Suprapubic skin (tissue), 4 donors: ENCODE data around the gene BRIP1. TPM values are rescaled to one million over a fixed set of nuclear protein-coding genes. Genes with fewer than 3 reads are reported as not detected.

Experiments
- DNase-seq, 2 donors: peaks; one replicate each; pipeline ENCODE4 v3.0.0-alpha.2; 2019; ENCODE audit warnings: low spot score in 2 of 2
- H3K27ac ChIP-seq: fragments of 200-600 bp; sonication (generic); one replicate; pipeline ENCODE4 v1.5.1; 2019
- H3K27me3 ChIP-seq: fragments of 200-600 bp; sonication (generic); one replicate; pipeline ENCODE4 v1.5.1; 2019
- H3K36me3 ChIP-seq: fragments of 200-600 bp; sonication (generic); one replicate; pipeline ENCODE4 v1.5.1; 2019
- H3K4me1 ChIP-seq: fragments of 200-600 bp; sonication (generic); one replicate; pipeline ENCODE4 v1.5.1; 2019
- H3K4me3 ChIP-seq: fragments of 200-600 bp; sonication (generic); one replicate; pipeline ENCODE4 v1.5.1; 2019; ENCODE audit warnings: mild to moderate bottlenecking
- H3K9me3 ChIP-seq: fragments of 200-600 bp; sonication (generic); one replicate; pipeline ENCODE4 v1.5.1; 2019
- CTCF ChIP-seq, 2 donors: fragments of 200-600 bp in 1 of 2; fragments of 450-650 bp in 1 of 2; sonication (generic) in 1 of 2; IDR thresholded peaks; one replicate each; pipeline ENCODE4 v1.5.1; 2016 to 2019; ENCODE audit warnings: antibody characterized with exemption in 2 of 2, mild to moderate bottlenecking in 1 of 2, moderate library complexity in 1 of 2
- EP300 ChIP-seq: sonication (generic); formaldehyde crosslinking; IDR thresholded peaks from one replicate; pipeline ENCODE4 v1.6.1; 2017; ENCODE audit warnings: antibody characterized with exemption
- POLR2A ChIP-seq, 2 donors: fragments of 450-650 bp; IDR thresholded peaks; one replicate each; pipeline ENCODE4 v1.6.1; 2017; ENCODE audit warnings: antibody characterized with exemption in 2 of 2, mild to moderate bottlenecking in 2 of 2, moderate library complexity in 2 of 2
- POLR2AphosphoS5 ChIP-seq, 3 donors: sonication (generic); formaldehyde crosslinking; IDR thresholded peaks; one replicate each; pipeline ENCODE4 v1.6.1; 2017; ENCODE audit warnings: antibody characterized with exemption in 3 of 3
- WGBS: methylation state at CpG from one replicate; pipeline ENCODE4 v1.1.5; 2018; 5-methylcytosine and 5-hydroxymethylcytosine counted together
- total RNA-seq, 4 donors: library from RNA; depleted of rRNA; stranded (reverse); fragments of >200 nt; gene quantifications; one replicate each; pipeline ENCODE4 v1.1.0, GENCODE V29; 2016

Gene BRIP1
- total RNA-seq, 4 donors from 2014 or later, result 0.60 to 5.1 (median 1.8) TPM

DNA sequence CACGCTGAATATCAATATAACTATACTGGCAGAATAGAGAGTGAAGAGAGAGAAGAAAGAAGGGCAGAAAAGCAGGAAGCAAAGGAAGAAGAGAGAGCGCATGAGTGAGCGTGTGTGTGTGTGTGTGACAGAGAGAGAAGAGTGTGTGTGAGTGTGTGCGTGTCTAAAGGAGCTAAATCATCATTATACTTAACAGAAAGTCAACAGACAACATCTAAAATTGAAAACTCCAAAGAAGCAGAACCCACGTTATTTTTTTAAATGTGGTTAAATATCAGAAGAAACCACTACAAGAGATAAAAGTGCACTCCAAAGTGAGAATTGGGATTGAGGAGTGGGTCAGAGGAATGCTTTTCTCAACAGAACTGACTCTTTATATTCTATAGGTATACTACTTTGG is 77.2 kb downstream of the BRIP1 start:
- DNase-seq, result no peak
- TF ChIP-seq CTCF (IDR thresholded peaks at IDR 0.05), result no peak
- no peak for TF ChIP-seq POLR2A (IDR thresholded peaks at IDR 0.05)
- no peak for TF ChIP-seq POLR2AphosphoS5 (IDR thresholded peaks at IDR 0.05)
- no peak for TF ChIP-seq EP300
- 96% methylated on average over 5 of the region's 5 CpGs for WGBS
- no peaks in the 10 kb centered on the region for H3K36me3 ChIP-seq
- no peaks in the 10 kb centered on the region for H3K9me3 ChIP-seq
- no peak overlapping the region for H3K4me3 ChIP-seq
- no peak overlapping the region for H3K27ac ChIP-seq
- no peaks in the 10 kb centered on the region for H3K4me1 ChIP-seq
- no peaks in the 10 kb centered on the region for H3K27me3 ChIP-seq

DNA sequence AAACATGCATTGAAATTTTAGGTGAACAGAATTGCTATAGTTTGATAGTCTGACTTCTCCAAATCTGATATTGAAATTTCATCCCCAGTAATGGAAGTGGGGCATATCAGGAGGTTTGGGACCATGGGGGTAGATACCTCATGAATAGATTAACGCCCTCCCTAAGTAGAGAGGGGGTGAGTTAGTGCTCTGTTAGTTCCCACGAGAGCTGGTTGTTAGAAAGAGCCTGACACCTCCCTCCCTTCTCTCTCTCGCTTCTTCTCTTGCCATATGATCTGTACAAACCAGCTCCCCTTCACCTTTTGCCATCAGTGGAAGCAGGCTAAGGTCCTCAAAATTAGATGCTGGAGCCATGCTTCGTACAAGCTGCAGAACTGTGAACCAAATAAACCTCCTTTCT is 78.8 kb downstream of the BRIP1 start:
- DNase-seq, result no peak
- TF ChIP-seq POLR2A (IDR thresholded peaks at IDR 0.05) (no peak), POLR2AphosphoS5 (IDR thresholded peaks at IDR 0.05) (no peak), CTCF (IDR thresholded peaks at IDR 0.05) (no peak), EP300 (no peak)
- 87% methylated on average over 4 of the region's 4 CpGs for WGBS
- Histone ChIP-seq H3K4me1 (no peaks in the 10 kb centered on the region), H3K27me3 (no peaks in the 10 kb centered on the region), H3K9me3 (no peaks in the 10 kb centered on the region), H3K36me3 (no peaks in the 10 kb centered on the region), H3K27ac (no peak overlapping the region), H3K4me3 (no peak overlapping the region)

DNA sequence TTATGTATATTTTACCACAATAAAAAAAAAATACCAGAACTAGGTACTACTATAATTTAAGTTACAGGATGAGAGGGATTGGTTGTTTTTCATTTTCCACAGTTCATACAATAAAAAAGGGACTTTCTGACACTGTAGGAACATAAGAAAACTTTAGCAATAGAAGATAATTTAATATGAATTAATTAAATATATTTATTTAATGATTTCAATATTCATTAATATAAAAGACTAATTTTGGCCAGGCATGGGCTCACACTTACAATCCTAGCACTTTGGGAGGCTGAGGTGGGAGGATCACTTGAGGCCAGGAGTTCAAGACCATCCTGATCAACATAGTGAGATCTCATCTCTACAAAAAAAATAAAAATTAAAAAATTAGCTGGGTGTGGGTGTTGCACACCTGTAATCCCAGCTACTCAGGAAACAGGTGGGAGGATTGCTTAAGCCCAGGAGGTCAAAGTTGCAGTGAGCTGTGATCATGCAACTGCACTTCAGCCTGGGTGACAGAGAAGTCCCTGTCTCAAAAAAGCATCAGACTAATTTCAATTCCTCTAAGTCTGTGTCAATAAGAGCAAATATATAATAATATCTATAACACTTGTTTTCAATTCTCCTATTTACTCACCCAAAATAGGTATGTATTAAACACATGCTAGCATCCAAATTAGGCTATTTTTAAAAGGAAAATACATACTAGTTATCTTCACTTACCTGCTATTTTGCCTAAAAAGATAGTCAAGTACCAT is 79.6 kb downstream of the BRIP1 start:
- Histone ChIP-seq H3K36me3 (no peaks in the 10 kb centered on the region), H3K4me1 (no peaks in the 10 kb centered on the region), H3K27me3 (no peaks in the 10 kb centered on the region), H3K4me3 (no peak overlapping the region), H3K27ac (no peak overlapping the region), H3K9me3 (no peaks in the 10 kb centered on the region)
- DNase-seq, result no peak
- TF ChIP-seq EP300, result no peak
- TF ChIP-seq CTCF (IDR thresholded peaks at IDR 0.05), result no peak
- no peak for TF ChIP-seq POLR2A (IDR thresholded peaks at IDR 0.05)
- TF ChIP-seq POLR2AphosphoS5 (IDR thresholded peaks at IDR 0.05), result no peak

GRCh38 chr17:61783120-61783519 is 80.2 kb downstream of the BRIP1 start:
- TF ChIP-seq POLR2AphosphoS5 (IDR thresholded peaks at IDR 0.05), result no peak
- no peak for TF ChIP-seq EP300
- TF ChIP-seq POLR2A (IDR thresholded peaks at IDR 0.05), result no peak
- TF ChIP-seq CTCF (IDR thresholded peaks at IDR 0.05), result no peak
- no peak overlapping the region for H3K4me3 ChIP-seq
- H3K27me3 ChIP-seq, result no peaks in the 10 kb centered on the region
- no peaks in the 10 kb centered on the region for H3K9me3 ChIP-seq
- 95% methylated on average over 1 of the region's 1 CpG for WGBS
- no peaks in the 10 kb centered on the region for H3K36me3 ChIP-seq
- no peak for DNase-seq
- no peaks in the 10 kb centered on the region for H3K4me1 ChIP-seq
- H3K27ac ChIP-seq, result no peak overlapping the region

GRCh38 chr17:61782683-61783082 is 80.6 kb downstream of the BRIP1 start:
- WGBS, result 80% methylated on average over 1 of the region's 1 CpG
- Histone ChIP-seq H3K4me1 (no peaks in the 10 kb centered on the region), H3K36me3 (no peaks in the 10 kb centered on the region), H3K4me3 (no peak overlapping the region), H3K27me3 (no peaks in the 10 kb centered on the region), H3K27ac (no peak overlapping the region), H3K9me3 (no peaks in the 10 kb centered on the region)
- DNase-seq, result no peak
- TF ChIP-seq CTCF (IDR thresholded peaks at IDR 0.05) (no peak), POLR2AphosphoS5 (IDR thresholded peaks at IDR 0.05) (no peak), POLR2A (IDR thresholded peaks at IDR 0.05) (no peak), EP300 (no peak)
